H4 (cell line): ENCODE results near the gene VN1R5. TPM values are rescaled to one million over a fixed set of nuclear protein-coding genes. Genes with fewer than 3 reads are reported as not detected.

Experiments
- DNase-seq: peaks from one replicate; pipeline ENCODE4 v3.0.0-alpha.2; 2015; ENCODE audit warnings: low spot score
- total RNA-seq: library from RNA; depleted of rRNA; stranded (reverse); fragments of >200 nt; shearing (Covaris generic); gene quantifications from 2 replicates; pipeline ENCODE4 v1.2.3, GENCODE V29; 2014; rRNA removed

Gene VN1R5
- total RNA-seq, 1 experiment from 2014 or later: not detected

DNA sequence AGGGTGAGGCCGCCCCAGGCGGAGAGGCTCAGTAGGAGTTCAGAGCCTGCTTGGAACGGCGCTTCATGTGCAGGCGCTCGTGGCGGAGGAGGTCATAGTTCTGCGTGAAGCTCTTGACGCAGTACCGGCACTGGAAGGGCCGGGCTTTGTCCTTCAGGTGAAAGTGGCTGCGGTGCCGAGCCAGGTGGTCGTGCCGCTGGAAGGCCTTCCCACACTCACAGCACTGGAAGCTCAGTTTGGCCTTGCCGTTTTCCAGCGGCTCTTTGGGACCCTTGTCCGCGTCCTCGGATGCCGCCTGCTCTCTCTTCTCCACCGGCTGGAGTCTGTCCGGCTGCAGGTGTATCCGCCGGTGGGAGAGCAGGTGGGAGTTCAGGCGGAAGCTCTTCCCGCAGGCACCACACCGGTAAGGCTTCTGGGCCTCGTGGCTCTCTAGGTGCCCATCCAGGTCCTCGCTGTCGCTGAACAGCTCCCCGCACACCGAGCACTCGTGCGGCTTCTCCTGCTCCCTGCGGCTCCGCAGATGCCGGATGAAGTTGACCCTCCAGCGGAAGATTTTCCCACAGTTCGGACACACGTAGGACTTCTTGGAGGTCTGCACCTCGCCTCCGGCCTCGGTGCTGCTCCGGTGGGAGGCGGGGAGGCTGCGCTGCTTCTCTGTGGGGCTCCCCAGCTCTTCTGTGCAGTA lies 44.8 kb downstream of the VN1R5 start:
- DNase-seq: no peak

DNA sequence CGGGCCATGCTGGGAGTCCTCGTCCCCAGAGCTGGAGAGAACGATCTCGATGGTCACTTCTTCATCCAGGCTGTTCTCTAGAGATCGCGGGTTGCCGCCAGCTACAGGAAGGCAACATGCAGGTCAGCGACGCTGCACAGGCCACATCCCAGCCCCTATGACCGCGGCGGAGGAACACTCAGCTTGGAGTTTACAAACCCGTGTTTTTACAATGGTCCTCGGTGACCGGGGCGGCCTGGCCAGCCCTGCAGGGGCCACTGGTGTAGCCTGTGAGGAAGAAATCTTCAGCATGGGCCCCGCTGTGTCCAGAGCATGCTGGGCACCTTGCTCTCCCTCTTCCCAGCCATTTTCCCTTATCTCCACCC lies 45.3 kb downstream of the VN1R5 start:
- DNase-seq: no peak

DNA sequence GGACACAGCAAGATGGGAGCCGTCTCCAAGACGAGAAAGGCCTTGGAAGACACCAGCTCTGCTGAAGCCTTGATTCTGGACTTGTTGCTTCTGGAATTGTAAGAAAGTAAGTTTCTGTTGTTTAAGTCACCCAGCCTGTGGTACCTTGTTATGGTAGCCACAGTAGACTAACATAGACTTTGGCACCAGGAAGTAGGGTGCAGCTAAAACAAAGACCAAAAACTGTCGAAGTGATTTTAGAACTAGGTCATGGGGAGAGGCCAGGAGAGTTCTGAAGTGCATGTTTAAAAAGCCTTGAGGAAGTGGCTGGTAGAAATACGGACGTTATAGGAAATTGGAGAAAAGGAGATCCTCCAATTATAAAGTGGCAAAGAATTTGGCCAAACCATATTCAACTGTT lies 47.3 kb downstream of the VN1R5 start:
- DNase-seq: no peak

DNA sequence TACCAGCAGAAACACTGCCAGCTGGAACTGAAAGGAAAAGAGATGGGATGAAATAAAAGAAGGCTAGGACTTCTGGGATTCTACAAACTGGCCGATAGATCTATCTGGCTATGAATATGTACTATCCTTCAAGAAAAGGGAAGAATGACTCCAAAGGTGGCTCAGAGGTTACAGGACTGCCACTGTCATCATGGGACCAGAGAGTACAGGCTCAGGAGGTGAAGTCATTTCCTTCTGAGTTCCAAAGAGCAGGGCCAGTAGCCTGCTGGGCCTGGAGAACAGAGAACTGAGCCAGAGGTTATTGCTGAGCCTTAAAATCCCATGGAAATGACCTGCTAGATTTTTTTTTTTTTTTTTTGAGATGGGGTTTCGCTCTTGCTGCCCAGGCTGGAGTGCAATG lies 48.2 kb downstream of the VN1R5 start:
- DNase-seq: no peak

Other genes starting within 250 kb of the VN1R5 start
- gene ZNF695, start 248.0 kb upstream of the VN1R5 start, total RNA-seq: 1.8 and 2.0 TPM in 2 replicates
- gene ZNF670, start 177.3 kb upstream of the VN1R5 start, total RNA-seq: 7.0 and 10.8 TPM in 2 replicates
- 11.3 and 11.8 TPM in 2 replicates for gene ZNF669, start 151.7 kb upstream of the VN1R5 start, total RNA-seq
- gene ZNF124, start 84.1 kb upstream of the VN1R5 start, total RNA-seq: 35.2 and 37.1 TPM in 2 replicates
- 11.8 and 14.3 TPM in 2 replicates for gene ZNF496, start 75.8 kb downstream of the VN1R5 start, total RNA-seq
- gene NLRP3, start 160.1 kb downstream of the VN1R5 start, total RNA-seq: 0.50 TPM in 1 of 2 replicates, not detected in the other
- gene OR2B11, start 202.0 kb downstream of the VN1R5 start, total RNA-seq: not detected in 2 replicates